ENCODE results near the gene ULK4.
"Not testable (repeated sequence)": the region's sequence is repeated elsewhere in the genome, so short reads cannot be mapped to it uniquely, and the experiment has no call there.

The ULK4 gene

DNA sequence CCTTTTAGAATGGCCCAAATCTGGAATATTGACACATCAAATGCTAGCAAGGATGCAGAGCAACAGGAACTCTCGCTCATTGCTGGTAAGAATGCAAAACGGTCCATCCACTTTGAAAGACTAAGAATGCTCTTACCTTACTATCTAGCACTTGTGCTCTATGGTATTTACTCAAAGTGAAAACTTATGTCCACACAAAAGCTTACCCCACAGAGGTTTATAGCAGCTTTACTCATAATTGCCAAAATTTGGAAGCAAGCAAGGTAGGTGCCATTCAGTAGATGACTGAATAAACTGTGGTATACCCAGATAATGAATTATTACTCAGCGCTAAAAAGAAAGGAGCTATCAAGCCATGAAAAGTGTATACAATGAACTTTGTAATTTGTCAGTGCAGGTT, 666.2 kb downstream of the ULK4 start:
- TF ChIP-seq ZFX (IDR thresholded peaks at IDR 0.05), result no peak
- TF ChIP-seq, protein P1, sequence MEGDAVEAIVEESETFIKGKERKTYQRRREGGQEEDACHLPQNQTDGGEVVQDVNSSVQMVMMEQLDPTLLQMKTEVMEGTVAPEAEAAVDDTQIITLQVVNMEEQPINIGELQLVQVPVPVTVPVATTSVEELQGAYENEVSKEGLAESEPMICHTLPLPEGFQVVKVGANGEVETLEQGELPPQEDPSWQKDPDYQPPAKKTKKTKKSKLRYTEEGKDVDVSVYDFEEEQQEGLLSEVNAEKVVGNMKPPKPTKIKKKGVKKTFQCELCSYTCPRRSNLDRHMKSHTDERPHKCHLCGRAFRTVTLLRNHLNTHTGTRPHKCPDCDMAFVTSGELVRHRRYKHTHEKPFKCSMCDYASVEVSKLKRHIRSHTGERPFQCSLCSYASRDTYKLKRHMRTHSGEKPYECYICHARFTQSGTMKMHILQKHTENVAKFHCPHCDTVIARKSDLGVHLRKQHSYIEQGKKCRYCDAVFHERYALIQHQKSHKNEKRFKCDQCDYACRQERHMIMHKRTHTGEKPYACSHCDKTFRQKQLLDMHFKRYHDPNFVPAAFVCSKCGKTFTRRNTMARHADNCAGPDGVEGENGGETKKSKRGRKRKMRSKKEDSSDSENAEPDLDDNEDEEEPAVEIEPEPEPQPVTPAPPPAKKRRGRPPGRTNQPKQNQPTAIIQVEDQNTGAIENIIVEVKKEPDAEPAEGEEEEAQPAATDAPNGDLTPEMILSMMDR (conservative IDR thresholded peaks at IDR 0.05), result no peak
- H3K27ac ChIP-seq, result no peak overlapping the region

DNA sequence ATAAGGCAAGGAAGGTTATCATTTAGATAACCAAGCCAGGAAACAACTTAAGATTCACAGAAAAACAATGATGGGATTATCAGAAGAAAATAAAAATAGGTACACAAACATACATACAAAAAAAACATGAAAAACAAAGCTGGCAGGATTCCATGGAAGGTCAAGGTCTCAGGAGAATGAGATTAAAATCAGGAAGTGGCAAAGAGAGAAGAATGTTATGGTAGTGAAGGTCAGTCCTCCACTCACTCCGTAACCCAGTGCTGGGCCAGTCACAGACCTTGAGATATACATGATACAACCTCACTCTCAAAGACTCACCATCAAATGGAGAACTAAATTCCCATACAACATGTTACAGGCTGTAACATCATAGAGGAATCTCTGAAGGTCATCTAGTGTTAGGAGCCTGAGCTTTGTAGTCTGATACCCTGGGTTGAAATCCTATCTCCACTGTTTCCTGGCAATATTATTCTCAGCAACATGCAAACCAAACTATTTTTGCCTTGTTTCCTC, 668.7 kb downstream of the ULK4 start:
- H3K27ac ChIP-seq, result no peak overlapping the region
- TF ChIP-seq, protein P1 (conservative IDR thresholded peaks at IDR 0.05), result no peak
- no peak for TF ChIP-seq ZFX (IDR thresholded peaks at IDR 0.05)

DNA sequence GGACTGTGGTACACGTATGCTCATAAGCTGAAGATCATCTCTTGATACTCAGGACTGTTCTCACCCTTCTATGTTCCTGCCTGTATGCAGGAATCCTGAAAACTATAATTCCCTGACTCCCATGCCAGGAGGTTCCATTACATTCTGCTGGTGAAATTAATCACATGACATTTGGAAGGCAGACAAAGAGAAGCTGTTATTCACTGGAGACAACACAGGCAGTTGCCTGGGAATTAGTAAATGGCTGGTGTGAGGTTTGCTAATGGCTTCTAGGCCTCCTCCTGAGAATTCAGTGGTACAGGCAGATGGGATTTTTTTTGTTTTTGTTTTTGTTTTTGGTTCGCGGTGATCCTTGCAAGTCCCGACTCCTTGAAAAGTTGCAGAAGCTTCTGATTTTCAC, 671.2 kb downstream of the ULK4 start:
- no peak overlapping the region for H3K27ac ChIP-seq
- TF ChIP-seq ZFX (IDR thresholded peaks at IDR 0.05), result no peak
- TF ChIP-seq, protein P1 (conservative IDR thresholded peaks at IDR 0.05), result no peak

DNA sequence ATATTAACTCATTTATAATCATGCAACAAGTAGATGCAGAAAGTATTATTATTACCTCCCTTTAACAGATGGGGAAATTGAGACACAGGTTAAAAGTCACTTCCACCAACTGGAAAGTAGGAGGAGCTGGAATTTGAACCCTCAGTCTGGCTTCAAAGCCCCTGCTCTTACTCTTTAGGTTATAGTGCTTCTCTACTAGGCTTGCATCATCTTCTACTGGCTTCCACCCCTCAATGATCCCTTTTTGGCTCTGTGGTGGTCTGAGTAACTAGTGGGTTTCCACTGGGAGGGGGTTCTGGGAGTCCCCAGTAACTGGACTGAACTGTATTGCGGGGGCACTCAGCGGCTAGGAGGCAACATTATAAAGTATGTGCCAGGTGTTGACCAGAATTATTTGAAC, 671.6 kb downstream of the ULK4 start:
- no peak for TF ChIP-seq ZFX (IDR thresholded peaks at IDR 0.05)
- TF ChIP-seq, protein P1 (conservative IDR thresholded peaks at IDR 0.05), result no peak
- no peak overlapping the region for H3K27ac ChIP-seq

DNA sequence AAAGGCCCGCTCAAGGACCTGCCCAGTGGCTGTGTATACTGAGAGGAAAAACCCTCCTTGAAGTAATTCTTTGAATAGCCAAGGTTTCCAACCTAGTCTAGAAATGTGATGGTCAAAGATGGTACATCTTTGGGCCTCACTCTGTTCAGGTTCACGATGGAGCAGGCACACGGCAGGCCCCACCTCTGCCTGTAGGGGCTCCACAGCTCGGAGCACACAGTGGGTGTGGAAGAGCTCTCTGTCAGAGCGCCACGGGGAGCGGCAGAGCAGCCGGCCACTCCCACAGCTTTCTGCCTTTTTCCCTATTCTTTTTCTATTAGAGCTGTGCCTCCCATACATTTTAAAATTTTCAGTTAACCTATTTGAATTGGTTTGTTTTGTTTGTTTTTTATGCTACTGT, 673.1 kb downstream of the ULK4 start:
- H3K27ac ChIP-seq, result no peak overlapping the region
- no peak for TF ChIP-seq ZFX (IDR thresholded peaks at IDR 0.05)
- TF ChIP-seq, protein P1 (conservative IDR thresholded peaks at IDR 0.05), result no peak

DNA sequence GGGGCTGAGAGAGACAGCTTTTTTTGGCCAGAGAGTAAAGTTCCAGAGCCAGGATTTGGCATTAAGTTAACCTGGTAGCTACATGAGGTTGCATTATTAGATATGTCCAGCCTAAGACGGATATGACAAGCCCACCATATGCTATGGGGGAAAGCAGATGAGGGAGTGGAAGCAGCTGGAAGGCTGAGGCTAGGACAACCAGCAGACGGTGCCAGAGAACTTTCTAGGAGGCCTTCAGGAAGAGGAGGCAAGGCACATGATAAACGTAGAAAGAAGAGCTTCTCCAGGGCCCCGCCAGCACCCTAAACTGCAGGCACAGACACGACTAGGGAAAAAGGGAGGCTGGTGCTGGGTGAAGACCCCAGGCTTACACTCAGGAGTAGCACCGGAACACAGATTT, 675.6 kb downstream of the ULK4 start:
- no peak for TF ChIP-seq ZFX (IDR thresholded peaks at IDR 0.05)
- TF ChIP-seq, protein P1 (conservative IDR thresholded peaks at IDR 0.05), result peak; percentile 9; the same call in 1 of the 2 replicates

DNA sequence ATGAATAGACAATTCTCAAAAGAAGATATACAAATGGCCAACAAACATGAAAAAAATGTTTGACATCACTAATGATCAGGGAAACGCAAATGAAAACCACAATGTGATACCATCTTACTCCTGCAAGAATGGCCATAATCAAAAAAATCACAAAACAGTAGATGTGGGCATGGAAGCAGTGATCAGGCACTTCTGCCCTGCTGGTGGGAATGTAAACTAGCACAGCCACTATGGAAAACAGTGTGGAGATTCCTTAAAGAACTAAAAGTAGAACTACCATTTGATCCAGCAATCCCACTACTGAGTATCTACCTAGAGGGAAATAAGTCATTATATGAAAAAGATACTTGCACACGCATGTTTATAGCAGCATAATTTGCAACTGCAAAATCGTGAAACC, 677.0 kb downstream of the ULK4 start:
- not testable (repeated sequence) for H3K27ac ChIP-seq

More for the DNA sequence above, 675.6 kb downstream of the ULK4 start:
- no peak overlapping the region for H3K27ac ChIP-seq

DNA sequence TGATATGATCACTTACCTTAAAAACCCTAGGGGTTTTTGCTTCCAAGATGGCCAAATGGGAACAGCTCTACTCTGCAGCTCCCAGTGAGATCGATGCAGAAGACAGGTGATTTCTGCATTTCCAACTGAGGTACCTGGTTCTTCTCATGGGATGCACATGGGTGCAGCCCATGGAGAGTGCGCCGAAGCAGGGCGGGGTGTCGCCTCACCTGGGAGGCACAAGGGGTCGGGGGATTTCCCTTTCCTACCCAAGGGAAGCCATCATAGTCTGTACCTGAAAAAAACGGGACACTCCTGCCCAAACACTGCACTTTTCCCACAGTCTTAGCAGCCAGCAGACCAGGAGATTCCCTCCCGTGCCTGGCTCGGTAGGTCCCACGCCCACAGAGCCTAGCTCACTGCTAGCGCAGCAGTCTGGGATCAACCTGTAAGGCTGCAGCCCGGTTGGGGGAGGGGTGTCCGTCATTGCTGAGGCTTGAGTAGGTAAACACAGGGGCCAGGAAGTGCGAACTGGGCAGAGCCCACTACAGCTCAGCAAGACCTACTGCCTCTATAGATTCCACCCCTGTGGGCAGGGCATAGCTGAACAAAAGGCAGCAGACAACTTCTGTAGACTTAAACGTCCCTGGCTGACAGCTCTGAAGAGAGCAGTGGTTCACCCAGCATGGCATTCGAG, 684.0 kb downstream of the ULK4 start:
- TF ChIP-seq, protein P1 (conservative IDR thresholded peaks at IDR 0.05), result no peak
- no peak for TF ChIP-seq ZFX (IDR thresholded peaks at IDR 0.05)
- no peak overlapping the region for H3K27ac ChIP-seq

Measured in C4-2B (cell line).